Effector memory CD8-positive, alpha-beta T cell (primary cell): ENCODE results near the gene SUPT3H.

Experiments used
- ATAC-seq: fragments of 150-1000 bp; cut with Tn5 transposase; replicated peaks from 2 replicates; pipeline ENCODE4 v1.10.0; 2021; ENCODE audit warnings: mild to moderate bottlenecking, moderate library complexity
- DNase-seq, 3 experiments: peaks; one replicate each; pipeline ENCODE4 v3.0.0; 2021
- H3K27ac Mint-ChIP-seq, 2 donors: one replicate each; pipeline ENCODE4 v1.8.0; 2022; ENCODE audit warnings: mild to moderate bottlenecking in 2 of 2, mixed read lengths in 2 of 2, moderate library complexity in 2 of 2
- H3K27me3 Mint-ChIP-seq, 2 donors: one replicate each; pipeline ENCODE4 v1.8.0; 2022; ENCODE audit warnings: mixed read lengths in 2 of 2
- H3K36me3 Mint-ChIP-seq: one replicate; pipeline ENCODE4 v1.8.0; 2022; ENCODE audit warnings: mild to moderate bottlenecking, moderate library complexity, mixed read lengths; ENCODE audit not compliant: insufficient read depth
- H3K4me1 Mint-ChIP-seq, 2 donors: one replicate each; pipeline ENCODE4 v1.8.0; 2022; ENCODE audit warnings: low read depth in 2 of 2, mixed read lengths in 2 of 2
- H3K4me3 Mint-ChIP-seq, 2 donors: one replicate each; pipeline ENCODE4 v1.8.0; 2022; ENCODE audit warnings: mild to moderate bottlenecking in 2 of 2, mixed read lengths in 2 of 2, moderate library complexity in 2 of 2
- H3K9me3 Mint-ChIP-seq, 2 donors: one replicate each; pipeline ENCODE4 v1.8.0; 2022; ENCODE audit warnings: mixed read lengths in 2 of 2

SUPT3H gene

GRCh38 chr6:44811456-44811855, 566.3 kb downstream of the SUPT3H start:
- H3K27me3 Mint-ChIP-seq = no peaks in the 10 kb centered on the region
- H3K27ac Mint-ChIP-seq = no peak overlapping the region
- peaks cover 14 to 21% of the 10 kb centered on the region in 2 donors for H3K4me1 Mint-ChIP-seq
- DNase-seq (no peak), ATAC-seq (no peak)
- H3K4me3 Mint-ChIP-seq = no peak overlapping the region
- H3K36me3 Mint-ChIP-seq = peaks cover 8% of the 10 kb centered on the region
- no peaks in the 10 kb centered on the region for H3K9me3 Mint-ChIP-seq

GRCh38 chr6:44809258-44809657, 568.5 kb downstream of the SUPT3H start:
- H3K4me1 Mint-ChIP-seq = peaks cover 16 to 21% of the 10 kb centered on the region in 2 donors

GRCh38 chr6:44808148-44808547, 569.6 kb downstream of the SUPT3H start:
- DNase-seq (no peak), ATAC-seq (no peak)
- H3K27me3 Mint-ChIP-seq = no peaks in the 10 kb centered on the region
- peaks cover 3% of the 10 kb centered on the region for H3K36me3 Mint-ChIP-seq
- H3K4me1 Mint-ChIP-seq = peaks cover 16 to 21% of the 10 kb centered on the region in 2 donors
- no peak overlapping the region for H3K27ac Mint-ChIP-seq
- no peak overlapping the region for H3K4me3 Mint-ChIP-seq
- H3K9me3 Mint-ChIP-seq = no peaks in the 10 kb centered on the region

More at GRCh38 chr6:44809258-44809657, 568.5 kb downstream of the SUPT3H start:
- Mint-ChIP-seq H3K36me3 (peaks cover 8% of the 10 kb centered on the region), H3K27me3 (no peaks in the 10 kb centered on the region), H3K9me3 (no peaks in the 10 kb centered on the region), H3K27ac (peak overlapping the region; percentile 55 to 83), H3K4me3 (no peak overlapping the region)
- no peak for ATAC-seq
- no peak for DNase-seq

GRCh38 chr6:44806656-44807055, 571.1 kb downstream of the SUPT3H start:
- Mint-ChIP-seq H3K9me3 (no peaks in the 10 kb centered on the region), H3K36me3 (peaks cover 3% of the 10 kb centered on the region), H3K4me3 (no peak overlapping the region), H3K4me1 (peaks cover 13 to 17% of the 10 kb centered on the region in 2 donors), H3K27ac (no peak overlapping the region), H3K27me3 (no peaks in the 10 kb centered on the region)
- DNase-seq = no peak
- no peak for ATAC-seq

GRCh38 chr6:44805238-44805846, 572.4 kb downstream of the SUPT3H start:
- DNase-seq (no peak), ATAC-seq (no peak)
- H3K9me3 Mint-ChIP-seq = no peaks in the 10 kb centered on the region
- H3K4me3 Mint-ChIP-seq = no peak overlapping the region
- H3K36me3 Mint-ChIP-seq = peaks cover under 1% of the 10 kb centered on the region
- peaks cover 6 to 9% of the 10 kb centered on the region in 2 donors for H3K4me1 Mint-ChIP-seq
- no peaks in the 10 kb centered on the region for H3K27me3 Mint-ChIP-seq
- peak overlapping the region in 1 of 2 donors; percentile 68 for H3K27ac Mint-ChIP-seq

- DNase-seq (no peak), ATAC-seq (no peak)
- peaks cover 6 to 8% of the 10 kb centered on the region in 2 donors for H3K4me1 Mint-ChIP-seq
- no peak overlapping the region for H3K4me3 Mint-ChIP-seq
- peaks cover 1 to 2% of the 10 kb centered on the region in 2 donors for H3K27me3 Mint-ChIP-seq
- peak overlapping the region; percentile 35 to 68 for H3K27ac Mint-ChIP-seq
- no peaks in the 10 kb centered on the region for H3K9me3 Mint-ChIP-seq
- no peaks in the 10 kb centered on the region for H3K36me3 Mint-ChIP-seq
Measured at GRCh38 chr6:44804546-44805159, 573.1 kb downstream of the SUPT3H start.

GRCh38 chr6:44804016-44804415, 573.7 kb downstream of the SUPT3H start:
- Mint-ChIP-seq H3K9me3 (no peaks in the 10 kb centered on the region), H3K4me3 (no peak overlapping the region), H3K27ac (peak overlapping the region in 1 of 2 donors; percentile 35), H3K36me3 (no peaks in the 10 kb centered on the region), H3K27me3 (peaks cover 6 to 8% of the 10 kb centered on the region in 2 donors), H3K4me1 (peaks cover 1 to 2% of the 10 kb centered on the region in 2 donors)
- ATAC-seq = no peak
- DNase-seq = no peak

GRCh38 chr6:44800784-44801592, 576.7 kb downstream of the SUPT3H start:
- H3K4me3 Mint-ChIP-seq = no peak overlapping the region
- ATAC-seq = no peak

GRCh38 chr6:44800171-44800783, 577.5 kb downstream of the SUPT3H start:
- H3K4me3 Mint-ChIP-seq = no peak overlapping the region
- no peaks in the 10 kb centered on the region for H3K9me3 Mint-ChIP-seq
- peaks cover 27 to 34% of the 10 kb centered on the region in 2 donors for H3K27me3 Mint-ChIP-seq
- no peak for ATAC-seq
- H3K4me1 Mint-ChIP-seq = peaks cover 0 to 1% of the 10 kb centered on the region in 2 donors
- DNase-seq = no peak
- no peaks in the 10 kb centered on the region for H3K36me3 Mint-ChIP-seq
- H3K27ac Mint-ChIP-seq = no peak overlapping the region

More at GRCh38 chr6:44800784-44801592, 576.7 kb downstream of the SUPT3H start:
- Mint-ChIP-seq H3K36me3 (no peaks in the 10 kb centered on the region), H3K9me3 (no peaks in the 10 kb centered on the region), H3K27me3 (peaks cover 20 to 27% of the 10 kb centered on the region in 2 donors), H3K4me1 (peaks cover 0 to 1% of the 10 kb centered on the region in 2 donors), H3K27ac (no peak overlapping the region)
- DNase-seq = no peak

GRCh38 chr6:44797746-44798145, 580.0 kb downstream of the SUPT3H start:
- ATAC-seq (no peak), DNase-seq (no peak)
- no peaks in the 10 kb centered on the region for H3K9me3 Mint-ChIP-seq
- no peaks in the 10 kb centered on the region for H3K4me1 Mint-ChIP-seq
- no peak overlapping the region for H3K27ac Mint-ChIP-seq
- H3K4me3 Mint-ChIP-seq = no peak overlapping the region
- no peaks in the 10 kb centered on the region for H3K36me3 Mint-ChIP-seq
- peaks cover 39 to 49% of the 10 kb centered on the region in 2 donors for H3K27me3 Mint-ChIP-seq

- no peak for ATAC-seq
- peaks cover 55 to 62% of the 10 kb centered on the region in 2 donors for H3K27me3 Mint-ChIP-seq
- no peak overlapping the region for H3K4me3 Mint-ChIP-seq
- DNase-seq = no peak
- H3K4me1 Mint-ChIP-seq = no peaks in the 10 kb centered on the region
- no peaks in the 10 kb centered on the region for H3K36me3 Mint-ChIP-seq
- no peak overlapping the region for H3K27ac Mint-ChIP-seq
- no peaks in the 10 kb centered on the region for H3K9me3 Mint-ChIP-seq
Measured at GRCh38 chr6:44795326-44795725, 582.4 kb downstream of the SUPT3H start.

- Mint-ChIP-seq H3K27ac (no peak overlapping the region), H3K9me3 (no peaks in the 10 kb centered on the region), H3K36me3 (no peaks in the 10 kb centered on the region), H3K4me1 (peaks cover 0 to 4% of the 10 kb centered on the region in 2 donors), H3K4me3 (no peak overlapping the region), H3K27me3 (peaks cover 24 to 34% of the 10 kb centered on the region in 2 donors)
- DNase-seq = no peak
- no peak for ATAC-seq
Measured at GRCh38 chr6:44789806-44790205, 587.9 kb downstream of the SUPT3H start.

GRCh38 chr6:44789061-44789460, 588.7 kb downstream of the SUPT3H start:
- Mint-ChIP-seq H3K36me3 (no peaks in the 10 kb centered on the region), H3K27ac (no peak overlapping the region)
- no peak for ATAC-seq

More at GRCh38 chr6:44789061-44789460, 588.7 kb downstream of the SUPT3H start:
- H3K9me3 Mint-ChIP-seq = no peaks in the 10 kb centered on the region
- peaks cover 22 to 34% of the 10 kb centered on the region in 2 donors for H3K27me3 Mint-ChIP-seq
- H3K4me3 Mint-ChIP-seq = no peak overlapping the region
- H3K4me1 Mint-ChIP-seq = peaks cover 0 to 4% of the 10 kb centered on the region in 2 donors
- DNase-seq = no peak
